HG02852 (cell line): Measurements from ENCODE around the gene CCL2.
"Not testable (repeated sequence)": the region's sequence is repeated elsewhere in the genome, so short reads cannot be mapped to it uniquely, and the experiment has no call there.

Source experiments
- ATAC-seq: cut with Tn5 transposase; IDR thresholded peaks from one replicate; pipeline ENCODE4 v1.9.1; 2021; ENCODE audit warnings: mild to moderate bottlenecking, moderate library complexity; ENCODE audit not compliant: unreplicated experiment

The CCL2 gene

DNA sequence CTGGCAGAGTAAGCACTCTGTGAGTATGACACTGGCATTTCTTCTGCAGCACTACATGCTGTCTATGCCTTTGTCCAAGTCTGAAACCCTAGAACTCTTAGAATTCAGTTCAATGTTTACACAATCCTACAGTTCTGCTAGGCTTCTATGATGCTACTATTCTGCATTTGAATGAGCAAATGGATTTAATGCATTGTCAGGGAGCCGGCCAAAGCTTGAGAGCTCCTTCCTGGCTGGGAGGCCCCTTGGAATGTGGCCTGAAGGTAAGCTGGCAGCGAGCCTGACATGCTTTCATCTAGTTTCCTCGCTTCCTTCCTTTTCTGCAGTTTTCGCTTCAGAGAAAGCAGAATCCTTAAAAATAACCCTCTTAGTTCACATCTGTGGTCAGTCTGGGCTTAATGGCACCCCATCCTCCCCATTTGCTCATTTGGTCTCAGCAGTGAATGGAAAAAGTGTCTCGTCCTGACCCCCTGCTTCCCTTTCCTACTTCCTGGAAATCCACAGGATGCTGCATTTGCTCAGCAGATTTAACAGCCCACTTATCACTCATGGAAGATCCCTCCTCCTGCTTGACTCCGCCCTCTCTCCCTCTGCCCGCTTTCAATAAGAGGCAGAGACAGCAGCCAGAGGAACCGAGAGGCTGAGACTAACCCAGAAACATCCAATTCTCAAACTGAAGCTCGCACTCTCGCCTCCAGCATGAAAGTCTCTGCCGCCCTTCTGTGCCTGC is at the start of gene CCL2:
CCL2 (plus strand) TSS at position 635 of the 730 bp plus-strand sequence; CDS start at position 700, 65 bp downstream.
- no peak for ATAC-seq

DNA sequence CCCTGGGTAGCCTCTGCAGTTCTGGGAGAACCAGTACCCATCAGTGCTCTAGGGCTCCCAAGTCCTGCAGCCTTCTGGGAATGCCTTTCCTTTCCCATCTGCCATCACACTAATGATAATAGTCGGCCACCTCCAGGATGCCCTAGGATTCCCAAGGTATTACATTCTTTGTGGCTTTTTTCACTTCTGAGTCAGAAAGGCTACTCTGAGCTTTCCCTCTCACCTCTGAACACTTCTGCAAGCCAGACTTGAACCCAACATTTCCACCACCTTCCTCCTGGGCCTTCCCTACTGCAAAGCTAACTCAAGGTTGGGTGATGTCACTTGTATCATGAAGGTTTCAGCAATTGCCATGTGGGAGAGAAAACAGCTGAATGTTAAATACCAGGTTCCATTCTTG is 49.7 kb upstream of the CCL2 start:
- ATAC-seq, result no peak

- ATAC-seq, result no peak
These were observed 48.5 kb upstream of the CCL2 start for GRCh38 chr17:34206569-34206968.

- ATAC-seq, result no peak
These were observed 47.5 kb upstream of the CCL2 start for GRCh38 chr17:34207572-34207971.

- no peak for ATAC-seq
These were observed 36.3 kb upstream of the CCL2 start for GRCh38 chr17:34218748-34219147.

- no peak for ATAC-seq
These were observed 35.7 kb upstream of the CCL2 start for GRCh38 chr17:34219405-34219804.

- no peak for ATAC-seq
These were observed 34.9 kb upstream of the CCL2 start for GRCh38 chr17:34220045-34220751.

GRCh38 chr17:34220752-34221395 is 34.2 kb upstream of the CCL2 start:
- ATAC-seq, result no peak

DNA sequence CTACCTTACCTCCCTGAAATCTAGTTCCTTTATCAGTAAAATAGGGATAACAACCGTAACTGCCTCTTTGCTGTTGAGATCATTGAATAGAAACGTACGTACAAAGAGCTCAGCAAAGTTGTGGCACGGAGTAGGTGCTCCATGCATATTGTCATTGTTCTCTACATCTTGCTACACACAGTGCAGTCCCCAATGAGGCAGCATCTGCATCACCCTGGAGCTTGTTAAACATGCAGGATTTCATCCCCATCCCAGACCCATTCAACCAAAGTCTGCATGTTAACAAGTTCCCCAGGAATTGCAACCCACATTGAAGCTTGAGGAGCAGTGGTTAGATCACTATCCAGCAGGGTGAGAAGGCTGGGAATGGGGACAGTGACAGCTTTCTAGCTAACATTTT is 33.7 kb upstream of the CCL2 start:
- no peak for ATAC-seq

- ATAC-seq, result no peak
These were observed 32.2 kb upstream of the CCL2 start for GRCh38 chr17:34222722-34223497.

DNA sequence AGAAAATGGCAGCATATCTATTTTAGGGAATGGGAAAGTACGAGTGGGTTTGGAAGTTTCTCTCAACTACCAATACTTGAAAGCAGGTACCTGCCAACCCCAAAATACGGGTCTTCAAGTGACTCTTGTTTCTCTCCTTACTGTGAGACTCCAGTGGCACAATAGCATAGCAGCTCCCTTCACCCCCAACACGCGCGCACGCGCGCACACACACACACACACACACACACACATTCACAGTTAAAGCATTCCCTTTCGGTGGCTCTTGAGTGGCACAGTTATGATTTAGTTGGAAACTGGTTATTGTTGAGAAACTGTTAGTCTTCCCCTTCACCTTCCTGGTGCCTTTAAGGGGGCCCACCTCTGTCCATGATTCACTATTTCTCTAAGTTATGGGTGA is 30.0 kb upstream of the CCL2 start:
- no peak for ATAC-seq

- ATAC-seq, result no peak
These were observed 28.9 kb upstream of the CCL2 start for GRCh38 chr17:34226011-34226743.

DNA sequence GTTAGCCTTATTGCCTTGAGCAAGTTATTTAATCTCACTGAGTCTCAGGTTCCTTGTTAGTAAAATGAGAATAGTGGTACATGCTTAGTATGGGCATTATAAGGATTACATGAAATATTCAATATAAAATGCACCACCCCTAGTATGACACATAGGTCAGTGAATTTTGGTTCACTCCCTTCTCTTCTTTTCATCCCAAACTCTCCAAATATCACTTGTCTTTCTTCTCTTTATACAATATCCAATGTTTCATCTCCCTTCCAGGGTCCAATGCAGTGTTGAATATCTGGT is 28.4 kb upstream of the CCL2 start:
- ATAC-seq, result no peak

- not testable (repeated sequence) for ATAC-seq
These were observed 27.8 kb upstream of the CCL2 start for GRCh38 chr17:34227293-34227692.

GRCh38 chr17:34227707-34228106 is 27.4 kb upstream of the CCL2 start:
- ATAC-seq, result no peak

DNA sequence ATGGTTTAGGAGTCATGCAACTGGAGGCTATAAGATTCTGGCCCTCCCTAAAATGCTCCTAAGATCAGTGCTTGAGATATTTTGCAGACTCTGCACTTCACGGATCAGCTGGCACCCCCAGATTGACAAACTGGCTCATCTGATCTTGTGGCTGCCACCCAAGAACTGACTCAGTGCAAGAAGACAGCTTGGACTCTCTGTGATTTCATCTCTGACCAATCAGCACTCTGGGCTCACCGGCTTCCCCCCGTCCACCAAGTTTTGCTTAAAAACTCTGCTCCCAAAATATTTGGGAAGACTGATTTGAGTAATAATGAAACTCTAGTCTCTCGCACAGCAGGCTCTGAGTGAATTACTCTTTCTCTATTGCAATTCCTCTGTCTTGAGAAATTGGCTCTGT is 26.3 kb upstream of the CCL2 start:
- ATAC-seq, result no peak

- no peak for ATAC-seq
These were observed 24.7 kb upstream of the CCL2 start for GRCh38 chr17:34230342-34230741.

GRCh38 chr17:34234616-34235015 is 20.5 kb upstream of the CCL2 start:
- ATAC-seq, result no peak

DNA sequence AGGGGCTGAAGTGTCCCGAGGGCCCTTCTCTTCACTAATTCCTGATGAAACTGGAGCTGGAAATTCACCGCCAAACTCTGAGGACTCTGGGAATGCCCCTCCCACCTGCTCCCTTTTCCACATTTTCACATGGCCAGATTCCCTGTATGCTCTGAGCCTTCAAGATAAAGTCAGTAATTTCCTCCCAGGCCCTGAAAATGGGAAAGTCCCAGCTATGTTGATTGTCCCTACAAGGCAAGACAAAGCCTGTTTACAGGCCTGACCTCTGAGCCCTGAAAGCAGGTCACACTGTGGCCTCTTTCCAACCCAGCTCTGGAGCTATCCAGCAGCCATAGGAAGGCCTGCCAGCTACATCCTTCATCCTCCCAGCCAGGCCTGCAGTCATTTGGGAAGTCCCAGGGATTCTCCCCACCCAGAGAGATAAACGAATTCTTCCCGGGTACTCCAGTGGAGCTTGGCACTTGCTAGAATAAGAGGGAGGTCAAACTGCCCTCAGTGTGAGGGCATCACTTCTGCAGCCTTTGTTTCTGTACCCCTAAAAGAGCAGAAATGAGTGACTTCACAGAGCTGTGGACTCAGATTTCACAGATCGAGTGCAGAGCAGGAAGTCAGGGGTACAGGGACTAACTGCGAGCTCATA is 19.6 kb upstream of the CCL2 start:
- ATAC-seq, result no peak

GRCh38 chr17:34236281-34236892 is 18.7 kb upstream of the CCL2 start:
- no peak for ATAC-seq
